Measurements from ENCODE around the gene KCNG3. TPM values are rescaled to one million over a fixed set of nuclear protein-coding genes. Genes with fewer than 3 reads are reported as not detected.

KCNG3 gene
- total RNA-seq, 1 donor from 2014 or later: 0.79 TPM

DNA sequence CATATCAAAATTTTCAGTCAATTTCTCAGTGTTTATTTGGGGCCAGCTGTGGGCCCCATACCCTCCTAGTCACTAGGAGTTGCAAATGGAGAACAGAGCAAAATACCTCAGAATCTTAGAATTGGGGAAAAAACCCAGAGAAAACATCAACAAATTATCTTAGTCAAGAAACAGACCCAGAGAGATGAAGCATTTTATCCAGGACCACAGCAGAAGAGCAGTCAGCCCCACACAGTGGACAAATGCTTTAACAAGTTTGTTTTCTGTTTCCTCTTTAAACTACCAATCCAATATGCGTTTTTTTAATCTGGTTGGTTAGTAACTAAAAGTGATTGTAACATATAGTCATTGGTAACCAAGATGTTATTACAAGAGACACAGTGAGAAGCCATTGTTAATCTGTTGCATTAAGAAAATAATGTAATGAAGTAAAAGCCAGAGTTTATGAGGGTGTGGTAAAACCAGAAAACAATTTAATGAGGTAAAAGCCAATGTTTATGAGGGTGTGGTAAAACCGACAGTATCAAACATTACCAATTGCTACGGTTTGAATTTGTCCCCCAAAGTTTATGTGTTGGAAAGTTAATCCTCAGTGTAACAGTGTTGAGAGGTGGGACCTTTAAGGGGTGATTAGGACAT lies 72.1 kb downstream of the KCNG3 start:
- TF ChIP-seq CTCF (IDR thresholded peaks at IDR 0.05; ENCODE audit: insufficient read depth, low read length, poor library complexity, severe bottlenecking): no peak
- Histone ChIP-seq H3K36me3 (ENCODE audit: control insufficient read depth, insufficient read depth, low read length) (no peaks in the 10 kb centered on the region), H3K4me3 (ENCODE audit: low read depth, low read length) (no peak overlapping the region), H3K27me3 (ENCODE audit: control insufficient read depth, insufficient read depth, low read length) (no peaks in the 10 kb centered on the region)
- DNase-seq (ENCODE audit: low read depth): no peak

DNA sequence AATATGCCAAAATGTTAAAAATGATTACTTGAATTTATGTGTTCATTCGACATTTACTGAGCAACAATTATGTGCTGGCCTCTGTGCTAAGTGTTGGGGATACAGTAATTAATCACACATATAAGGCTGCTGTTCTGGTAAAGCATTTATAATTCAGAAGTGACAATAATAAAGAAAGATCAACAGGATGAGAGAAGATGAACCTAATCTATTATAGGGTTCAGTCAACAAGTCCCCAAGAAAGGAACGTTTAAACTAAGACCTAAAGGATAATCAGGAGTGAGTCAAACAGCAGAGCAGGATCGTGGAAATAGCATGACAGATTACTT lies 72.7 kb downstream of the KCNG3 start:
- no peak for TF ChIP-seq CTCF (IDR thresholded peaks at IDR 0.05; ENCODE audit: insufficient read depth, low read length, poor library complexity, severe bottlenecking)
- DNase-seq (ENCODE audit: low read depth): no peak
- Histone ChIP-seq H3K27me3 (ENCODE audit: control insufficient read depth, insufficient read depth, low read length) (no peaks in the 10 kb centered on the region), H3K36me3 (ENCODE audit: control insufficient read depth, insufficient read depth, low read length) (no peaks in the 10 kb centered on the region), H3K4me3 (ENCODE audit: low read depth, low read length) (no peak overlapping the region)

DNA sequence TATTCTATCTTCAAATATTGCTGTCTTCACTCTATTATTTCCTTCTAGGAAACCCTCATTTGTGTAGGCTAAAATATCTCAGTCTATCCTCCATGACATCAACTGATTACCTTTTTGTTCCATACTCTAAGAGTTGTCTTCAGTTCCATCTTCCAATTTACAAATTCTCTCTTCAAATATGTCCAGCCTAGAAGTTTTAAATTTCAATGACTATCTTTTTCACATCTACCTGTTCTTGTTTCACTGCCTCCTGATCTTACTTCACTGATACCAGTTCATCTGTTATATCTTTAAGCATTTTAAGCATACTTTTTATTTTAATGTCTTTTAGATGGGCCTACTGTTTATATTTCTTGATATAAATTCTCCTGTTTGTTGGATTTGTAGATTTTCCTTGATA lies 79.1 kb downstream of the KCNG3 start:
- Histone ChIP-seq H3K4me3 (ENCODE audit: low read depth, low read length) (no peak overlapping the region), H3K36me3 (ENCODE audit: control insufficient read depth, insufficient read depth, low read length) (no peaks in the 10 kb centered on the region), H3K27me3 (ENCODE audit: control insufficient read depth, insufficient read depth, low read length) (no peaks in the 10 kb centered on the region)
- TF ChIP-seq CTCF (IDR thresholded peaks at IDR 0.05; ENCODE audit: insufficient read depth, low read length, poor library complexity, severe bottlenecking): no peak
- no peak for DNase-seq (ENCODE audit: low read depth)

DNA sequence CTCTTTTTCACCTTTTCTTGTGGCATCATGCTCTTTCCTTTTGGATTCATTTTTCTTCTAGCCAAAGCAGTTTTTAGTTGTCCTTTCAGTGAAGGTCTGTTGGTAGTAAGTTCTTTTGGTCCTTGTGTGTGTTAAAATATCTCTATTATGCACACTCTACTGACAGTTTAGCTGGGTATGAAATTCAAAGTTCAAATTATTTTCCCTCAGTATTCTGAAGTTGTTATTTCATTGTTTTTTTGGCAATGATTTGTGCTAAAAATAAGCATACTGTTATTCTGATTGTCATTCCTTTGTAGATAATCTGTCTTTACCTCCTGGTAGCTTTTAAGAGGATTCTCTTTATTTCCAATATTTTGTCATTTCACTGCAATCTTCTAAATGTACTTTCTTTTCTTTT lies 79.6 kb downstream of the KCNG3 start:
- TF ChIP-seq CTCF (IDR thresholded peaks at IDR 0.05; ENCODE audit: insufficient read depth, low read length, poor library complexity, severe bottlenecking): no peak

DNA sequence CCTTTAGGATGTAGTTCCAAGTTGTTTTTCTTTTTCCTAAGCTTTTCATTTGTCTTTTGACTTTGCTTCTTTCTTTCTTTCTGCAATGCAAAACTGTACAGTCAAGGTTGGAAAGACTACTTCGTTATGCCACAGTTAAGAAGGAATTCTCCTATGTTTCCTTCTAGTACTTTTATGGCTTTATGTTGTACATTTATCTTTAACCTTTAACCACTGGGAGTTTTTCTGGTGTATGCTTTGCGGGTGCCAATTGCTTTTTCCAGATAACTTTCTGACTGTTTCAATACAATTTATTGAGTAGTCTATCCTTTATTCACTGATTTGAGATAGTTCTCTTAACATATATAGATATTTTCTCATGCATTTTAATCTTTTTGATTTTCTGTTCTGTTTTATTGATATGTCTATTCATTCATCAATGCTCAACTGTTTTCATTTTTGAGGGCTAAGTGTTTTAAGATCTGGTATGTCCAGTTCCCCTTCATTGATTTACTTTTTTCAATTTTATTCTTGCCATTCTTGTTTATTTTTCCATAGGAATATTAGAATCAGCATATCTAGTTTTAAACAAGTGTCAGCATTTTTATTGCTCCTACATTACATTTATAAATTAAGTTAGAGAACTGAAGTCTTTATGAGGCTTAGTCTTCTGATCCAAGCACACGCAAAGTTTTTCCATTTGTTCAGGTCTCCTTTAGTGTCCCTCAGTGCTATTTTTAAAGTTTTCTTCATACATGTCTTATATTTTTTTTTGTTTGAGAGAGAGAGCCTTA lies 82.9 kb downstream of the KCNG3 start:
- no peak for TF ChIP-seq CTCF (IDR thresholded peaks at IDR 0.05; ENCODE audit: insufficient read depth, low read length, poor library complexity, severe bottlenecking)
- H3K36me3 ChIP-seq (ENCODE audit: control insufficient read depth, insufficient read depth, low read length): no peaks in the 10 kb centered on the region
- H3K27me3 ChIP-seq (ENCODE audit: control insufficient read depth, insufficient read depth, low read length): no peaks in the 10 kb centered on the region
- DNase-seq (ENCODE audit: low read depth): no peak
- no peak overlapping the region for H3K4me3 ChIP-seq (ENCODE audit: low read depth, low read length)

More for the DNA sequence above, 79.6 kb downstream of the KCNG3 start:
- H3K36me3 ChIP-seq (ENCODE audit: control insufficient read depth, insufficient read depth, low read length): no peaks in the 10 kb centered on the region
- no peaks in the 10 kb centered on the region for H3K27me3 ChIP-seq (ENCODE audit: control insufficient read depth, insufficient read depth, low read length)
- H3K4me3 ChIP-seq (ENCODE audit: low read depth, low read length): no peak overlapping the region
- DNase-seq (ENCODE audit: low read depth): no peak

Measured in kidney epithelial cell (primary cell).